HUES6 (cell line): ENCODE measurements around the gene CLDN25.
"Not testable (repeated sequence)": the region's sequence is repeated elsewhere in the genome, so short reads cannot be mapped to it uniquely, and the experiment has no call there.

Experiments used
- H3K27ac ChIP-seq: 2 replicates; pipeline ENCODE4 v1.7.0; 2013; ENCODE audit warnings: low read depth, mild to moderate bottlenecking, low read length, inconsistent platforms
- H3K27me3 ChIP-seq: 2 replicates; pipeline ENCODE4 v1.6.1; 2013; ENCODE audit warnings: low read length; ENCODE audit not compliant: control insufficient read depth, insufficient read depth
- H3K36me3 ChIP-seq: 2 replicates; pipeline ENCODE4 v1.6.1; 2013; ENCODE audit warnings: low read length; ENCODE audit not compliant: control insufficient read depth, insufficient read depth
- H3K4me1 ChIP-seq: 2 replicates; pipeline ENCODE4 v1.6.1; 2013; ENCODE audit warnings: low read length; ENCODE audit not compliant: control insufficient read depth, insufficient read depth
- H3K4me3 ChIP-seq: 2 replicates; pipeline ENCODE4 v1.5.1; 2013; ENCODE audit warnings: low read depth, low read length
- H3K9ac ChIP-seq: one replicate; pipeline ENCODE4 v1.6.1; 2013; ENCODE audit warnings: mild to moderate bottlenecking, low read length
- H3K9me3 ChIP-seq: 2 replicates; pipeline ENCODE4 v1.6.1; 2013; ENCODE audit warnings: low read depth, low read length; ENCODE audit not compliant: control insufficient read depth, insufficient read depth

The CLDN25 gene

GRCh38 chr11:113773416-113774173 is 6.0 kb upstream of the CLDN25 start, which contains the start of gene ZW10:
Gene ZW10, minus strand, starts transcription at chr11:113773692. Its CDS starts 26 bp downstream, at chr11:113773666.
- Histone ChIP-seq H3K36me3 (peaks cover 7% of the 10 kb centered on the region), H3K27me3 (peaks cover 8% of the 10 kb centered on the region; the same call in 1 of the 2 replicates), H3K9me3 (no peaks in the 10 kb centered on the region), H3K4me1 (peaks cover 4% of the 10 kb centered on the region; the same call in 1 of the 2 replicates), H3K9ac (peak within 1 kb of the TSS; percentile 94), H3K27ac (peak within 1 kb of the TSS; percentile 83; the same call in 1 of the 2 replicates), H3K4me3 (peak within 1 kb of the TSS; percentile 98)

GRCh38 chr11:113774174-113774503 is 5.5 kb upstream of the CLDN25 start:
- peaks cover 4% of the 10 kb centered on the region; the same call in 1 of the 2 replicates for H3K4me1 ChIP-seq
- peak overlapping the region; percentile 98 for H3K4me3 ChIP-seq

DNA sequence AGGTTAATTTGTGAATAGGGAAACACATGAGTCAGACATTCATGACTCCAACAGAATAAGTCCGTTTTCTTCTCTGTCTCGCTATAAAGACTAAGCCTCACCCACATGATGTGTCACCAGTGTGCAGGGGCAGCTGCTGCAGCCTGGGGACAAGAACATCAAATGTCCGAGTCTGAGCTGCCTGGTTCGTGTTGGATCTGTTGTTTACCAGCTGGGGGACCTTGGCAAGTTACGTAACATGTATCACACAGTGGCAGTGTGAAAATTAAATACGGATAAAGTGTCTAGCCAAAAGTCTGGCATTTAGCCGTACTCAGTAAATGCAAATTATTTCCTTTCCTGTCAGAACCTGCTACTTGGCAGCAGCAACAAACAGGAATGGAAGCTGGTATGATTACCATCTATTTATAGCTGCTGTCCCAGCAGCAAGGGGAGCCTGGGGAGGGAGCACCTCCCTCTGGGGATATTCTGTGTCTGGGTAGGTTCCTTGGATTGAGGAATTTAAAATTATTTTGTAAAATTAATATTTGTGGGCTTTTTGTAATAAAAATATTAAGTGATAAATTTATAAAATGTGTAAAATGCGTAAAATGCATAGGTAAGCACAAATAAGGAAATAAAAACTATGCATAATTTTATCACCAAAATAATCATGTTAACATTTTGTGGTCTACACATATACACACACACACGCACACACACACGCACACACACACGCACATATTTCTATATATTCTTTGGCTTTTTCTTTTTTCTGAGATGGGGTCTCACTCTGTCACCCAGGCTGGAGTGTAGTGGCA is 1.3 kb upstream of the CLDN25 start:
- no peaks in the 10 kb centered on the region for H3K4me1 ChIP-seq
- H3K9ac ChIP-seq, result no peak overlapping the region
- H3K27ac ChIP-seq, result no peak overlapping the region
- H3K36me3 ChIP-seq, result no peaks in the 10 kb centered on the region
- peaks cover 11% of the 10 kb centered on the region; the same call in 1 of the 2 replicates for H3K27me3 ChIP-seq
- no peak overlapping the region for H3K4me3 ChIP-seq
- H3K9me3 ChIP-seq, result no peaks in the 10 kb centered on the region

More at GRCh38 chr11:113774174-113774503, 5.5 kb upstream of the CLDN25 start:
- Histone ChIP-seq H3K9me3 (no peaks in the 10 kb centered on the region), H3K27ac (no peak overlapping the region; the same call in 1 of the 2 replicates), H3K36me3 (peaks cover 4% of the 10 kb centered on the region), H3K27me3 (peaks cover 8% of the 10 kb centered on the region; the same call in 1 of the 2 replicates), H3K9ac (no peak overlapping the region)

GRCh38 chr11:113781682-113782081 is 2.1 kb downstream of the CLDN25 start:
- no peaks in the 10 kb centered on the region for H3K9me3 ChIP-seq
- peaks cover 3% of the 10 kb centered on the region; the same call in 1 of the 2 replicates for H3K27me3 ChIP-seq
- H3K27ac ChIP-seq, result no peak overlapping the region
- H3K9ac ChIP-seq, result no peak overlapping the region
- no peak overlapping the region for H3K4me3 ChIP-seq
- no peaks in the 10 kb centered on the region for H3K36me3 ChIP-seq
- H3K4me1 ChIP-seq, result no peaks in the 10 kb centered on the region

- peaks cover 3% of the 10 kb centered on the region; the same call in 1 of the 2 replicates for H3K27me3 ChIP-seq
- H3K36me3 ChIP-seq, result no peaks in the 10 kb centered on the region
- no peak overlapping the region for H3K27ac ChIP-seq
- no peak overlapping the region for H3K9ac ChIP-seq
- H3K4me3 ChIP-seq, result no peak overlapping the region
- no peaks in the 10 kb centered on the region for H3K9me3 ChIP-seq
- H3K4me1 ChIP-seq, result no peaks in the 10 kb centered on the region
These were observed 2.5 kb downstream of the CLDN25 start for GRCh38 chr11:113782134-113782533.

GRCh38 chr11:113789016-113789415 is 9.4 kb downstream of the CLDN25 start:
- H3K9me3 ChIP-seq, H3K4me1 ChIP-seq, H3K4me3 ChIP-seq, H3K9ac ChIP-seq, H3K36me3 ChIP-seq, H3K27me3 ChIP-seq, H3K27ac ChIP-seq: not testable (repeated sequence)

DNA sequence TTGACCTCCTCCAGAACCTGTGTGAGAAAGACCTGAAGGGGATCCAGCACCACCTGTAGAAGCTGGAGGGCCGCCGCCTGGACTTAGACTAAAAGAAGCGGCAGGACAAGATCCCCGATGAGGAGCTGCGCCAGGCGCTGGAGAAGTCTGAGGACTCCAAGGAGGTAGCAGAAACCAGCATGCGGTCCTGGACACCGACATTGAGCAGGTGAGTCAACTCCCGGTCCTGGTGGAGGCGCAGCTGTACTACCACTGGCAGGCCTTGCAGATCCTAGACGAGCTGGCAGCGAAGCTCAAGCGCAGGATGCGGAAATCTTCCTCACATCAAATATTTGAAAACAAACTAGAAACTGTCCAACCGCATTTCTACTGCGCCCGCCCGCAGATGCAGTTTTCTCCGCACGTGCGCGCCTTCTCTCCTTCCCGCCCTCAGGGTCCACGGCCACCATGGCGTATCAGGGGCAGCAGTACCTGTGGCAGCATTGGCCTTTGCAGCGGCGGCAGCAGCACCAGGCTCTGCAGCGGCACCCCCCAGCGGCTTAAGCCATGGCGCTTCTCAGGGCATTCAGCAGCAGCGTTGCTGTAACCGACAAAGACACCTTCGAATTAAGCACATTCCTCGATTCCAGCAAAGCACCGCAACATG is 10.2 kb downstream of the CLDN25 start:
- H3K27me3 ChIP-seq, result no peaks in the 10 kb centered on the region

DNA sequence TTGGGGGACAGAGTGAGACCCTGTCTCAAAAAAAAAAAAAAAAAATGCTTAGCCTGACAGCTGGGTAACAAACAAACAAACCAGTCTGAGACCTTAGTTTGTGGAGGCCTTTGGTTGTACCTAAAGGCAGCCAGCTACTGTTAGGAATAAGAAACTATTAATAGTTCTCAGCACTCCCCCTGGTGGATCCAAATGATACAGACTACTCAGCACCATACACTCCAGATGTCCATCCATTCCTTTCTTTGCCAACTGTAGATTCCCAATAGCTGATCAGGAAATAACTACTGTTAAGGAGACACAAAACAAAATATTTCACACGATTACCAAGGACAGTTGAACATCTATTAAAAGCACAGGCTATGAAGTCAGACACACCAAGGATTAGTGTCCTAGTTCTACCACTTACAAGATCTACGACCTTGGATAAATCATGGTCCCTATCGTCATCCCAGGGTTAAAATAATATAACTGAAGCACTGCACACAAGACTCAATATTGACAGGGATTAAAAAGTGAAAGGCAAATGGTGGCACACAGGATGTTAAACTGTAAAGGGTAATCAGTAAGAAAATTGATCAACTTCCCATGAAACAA is 17.2 kb downstream of the CLDN25 start:
- no peaks in the 10 kb centered on the region for H3K4me1 ChIP-seq
- H3K27ac ChIP-seq, result no peak overlapping the region
- H3K36me3 ChIP-seq, result peaks cover 49% of the 10 kb centered on the region
- H3K4me3 ChIP-seq, result no peak overlapping the region
- H3K9ac ChIP-seq, result no peak overlapping the region
- H3K27me3 ChIP-seq, result no peaks in the 10 kb centered on the region
- H3K9me3 ChIP-seq, result peaks cover 3% of the 10 kb centered on the region; the same call in 1 of the 2 replicates

More for the DNA sequence above, 10.2 kb downstream of the CLDN25 start:
- no peaks in the 10 kb centered on the region for H3K4me1 ChIP-seq
- no peak overlapping the region for H3K27ac ChIP-seq
- H3K9me3 ChIP-seq, result no peaks in the 10 kb centered on the region
- H3K9ac ChIP-seq, result no peak overlapping the region
- no peak overlapping the region for H3K4me3 ChIP-seq
- H3K36me3 ChIP-seq, result no peaks in the 10 kb centered on the region

- Histone ChIP-seq H3K27me3 (no peaks in the 10 kb centered on the region), H3K4me1 (no peaks in the 10 kb centered on the region), H3K27ac (no peak overlapping the region), H3K4me3 (no peak overlapping the region), H3K36me3 (peaks cover 94% of the 10 kb centered on the region), H3K9me3 (no peaks in the 10 kb centered on the region), H3K9ac (no peak overlapping the region)
These were observed 23.0 kb downstream of the CLDN25 start for GRCh38 chr11:113802621-113803020.

- Histone ChIP-seq H3K36me3 (peaks cover 98% of the 10 kb centered on the region), H3K27ac (no peak overlapping the region), H3K4me1 (no peaks in the 10 kb centered on the region), H3K9me3 (no peaks in the 10 kb centered on the region), H3K9ac (no peak overlapping the region), H3K27me3 (no peaks in the 10 kb centered on the region), H3K4me3 (no peak overlapping the region)
These were observed 26.0 kb downstream of the CLDN25 start for GRCh38 chr11:113805640-113806039.
